Measurements from ENCODE around the gene FBXO34.
"Not testable (repeated sequence)": the region's sequence is repeated elsewhere in the genome, so short reads cannot be mapped to it uniquely, and the experiment has no call there.

FBXO34 gene

DNA sequence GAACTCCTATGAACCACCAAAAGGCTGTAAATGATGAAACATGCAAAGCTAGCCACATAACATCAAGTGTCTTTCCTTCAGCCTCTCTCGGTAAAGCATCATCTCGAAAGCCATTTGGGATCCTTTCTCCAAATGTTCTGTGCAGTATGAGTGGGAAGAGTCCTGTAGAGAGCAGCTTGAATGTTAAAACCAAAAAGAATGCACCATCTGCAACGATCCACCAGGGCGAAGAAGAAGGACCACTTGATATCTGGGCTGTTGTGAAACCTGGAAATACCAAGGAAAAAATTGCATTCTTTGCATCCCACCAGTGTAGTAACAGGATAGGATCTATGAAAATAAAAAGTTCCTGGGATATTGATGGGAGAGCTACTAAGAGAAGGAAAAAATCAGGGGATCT, 79.2 kb downstream of the FBXO34 start:
- no peak for DNase-seq

DNA sequence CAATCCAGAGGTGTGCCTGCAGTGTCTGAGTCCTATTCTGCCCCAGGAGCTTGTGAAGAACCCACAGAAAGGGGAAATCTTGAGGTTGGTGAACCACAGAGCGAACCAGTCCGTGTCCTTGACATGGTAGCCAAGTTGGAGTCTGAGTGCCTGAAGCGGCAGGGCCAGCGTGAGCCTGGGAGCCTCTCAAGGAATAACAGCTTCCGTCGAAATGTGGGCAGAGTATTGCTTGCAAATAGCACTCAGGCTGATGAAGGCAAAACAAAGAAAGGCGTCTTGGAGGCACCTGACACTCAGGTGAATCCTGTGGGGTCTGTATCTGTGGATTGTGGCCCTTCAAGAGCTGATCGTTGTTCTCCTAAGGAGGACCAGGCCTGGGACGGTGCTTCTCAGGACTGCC, 79.9 kb downstream of the FBXO34 start:
- no peak for DNase-seq

DNA sequence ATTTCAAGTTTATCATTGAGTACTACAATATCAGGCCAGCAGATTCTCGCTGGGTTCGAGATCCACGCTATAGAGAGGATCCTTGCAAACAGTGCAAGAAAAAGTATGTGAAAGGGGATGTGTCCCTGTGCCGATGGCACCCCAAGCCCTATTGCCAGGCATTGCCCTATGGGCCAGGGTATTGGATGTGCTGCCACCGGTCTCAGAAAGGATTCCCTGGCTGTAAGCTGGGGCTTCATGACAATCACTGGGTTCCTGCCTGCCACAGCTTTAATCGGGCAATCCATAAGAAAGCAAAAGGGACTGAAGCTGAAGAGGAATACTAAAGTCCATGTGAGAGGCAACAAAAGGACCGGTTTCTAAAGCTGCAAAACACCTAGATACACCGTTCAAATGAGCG, 81.0 kb downstream of the FBXO34 start:
- DNase-seq = no peak

DNA sequence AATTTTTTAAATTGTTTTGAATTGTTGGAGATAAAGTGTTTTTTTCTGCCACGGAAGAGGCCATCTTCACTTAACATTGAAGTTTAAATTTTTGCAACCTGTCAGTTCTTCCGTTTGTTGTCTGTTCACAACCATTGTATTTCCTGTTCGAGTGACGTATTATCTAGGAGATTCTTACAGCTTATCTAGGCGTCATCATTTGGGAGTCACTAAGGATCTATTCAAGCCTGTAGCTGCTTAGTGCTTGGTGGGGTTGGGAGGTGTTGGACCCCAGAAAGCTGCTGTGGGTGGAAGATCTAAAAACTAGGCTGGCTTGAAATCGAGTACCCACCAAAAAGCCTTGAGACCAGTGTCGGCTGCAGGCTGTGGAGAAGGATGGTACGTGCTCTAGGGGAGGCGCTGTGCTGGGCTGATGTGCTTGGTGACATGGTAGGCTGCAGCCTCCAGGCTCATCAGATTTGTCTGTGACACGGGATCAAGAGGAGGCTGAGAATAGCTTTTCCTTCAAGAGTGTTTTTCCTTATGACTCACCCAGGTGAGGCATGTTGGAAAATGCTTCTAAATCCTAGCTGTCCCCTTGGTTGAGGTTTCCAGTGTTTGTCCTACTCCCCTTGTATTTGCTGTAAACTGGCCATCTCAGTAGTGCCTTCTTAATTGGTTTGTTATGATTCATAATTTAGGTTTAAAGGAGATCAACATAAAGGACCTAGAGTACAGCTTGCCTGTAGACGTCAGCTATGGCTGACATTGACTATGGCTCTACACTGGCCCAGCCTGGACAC, 82.7 kb downstream of the FBXO34 start:
- DNase-seq = no peak

DNA sequence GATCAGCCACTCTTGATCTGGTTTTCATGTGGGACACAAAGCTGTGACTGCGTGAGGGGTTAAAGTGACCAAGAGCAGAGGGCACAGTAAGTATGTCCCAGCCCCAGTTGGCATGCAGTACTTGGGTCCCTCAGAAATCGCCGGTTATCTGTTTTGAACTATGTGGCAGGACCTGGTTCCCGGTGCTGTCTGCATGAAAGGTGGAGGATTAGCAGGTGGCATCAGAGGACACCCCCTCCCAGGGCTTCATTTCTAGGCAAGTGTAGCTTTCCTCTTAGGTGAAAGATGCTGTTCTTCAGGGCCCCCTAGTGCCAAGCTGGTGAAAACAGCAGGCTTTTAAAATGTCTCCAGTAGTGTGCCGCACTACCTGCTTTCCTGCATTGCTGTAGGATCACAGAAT, 83.3 kb downstream of the FBXO34 start:
- peak; percentile 57 for DNase-seq

DNA sequence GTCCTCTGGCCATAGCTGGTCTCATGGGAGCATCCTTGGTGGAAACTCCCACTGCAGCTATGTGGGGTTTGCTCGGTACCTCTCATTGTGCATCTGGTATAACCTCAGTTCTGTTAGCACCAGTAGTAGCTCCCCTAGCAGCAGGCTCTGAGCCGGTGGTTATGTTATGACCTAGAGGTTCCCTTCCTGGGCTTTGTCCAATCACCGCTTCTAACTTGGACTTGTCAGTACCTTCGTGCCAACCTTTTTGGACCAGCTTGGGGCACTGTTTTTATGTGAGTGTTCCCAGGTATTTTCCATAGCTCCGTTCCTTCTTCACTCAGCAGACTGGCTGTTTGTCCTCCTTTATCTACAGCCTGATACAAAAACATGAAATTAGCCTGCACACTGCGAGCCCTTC, 84.7 kb downstream of the FBXO34 start:
- DNase-seq = no peak

DNA sequence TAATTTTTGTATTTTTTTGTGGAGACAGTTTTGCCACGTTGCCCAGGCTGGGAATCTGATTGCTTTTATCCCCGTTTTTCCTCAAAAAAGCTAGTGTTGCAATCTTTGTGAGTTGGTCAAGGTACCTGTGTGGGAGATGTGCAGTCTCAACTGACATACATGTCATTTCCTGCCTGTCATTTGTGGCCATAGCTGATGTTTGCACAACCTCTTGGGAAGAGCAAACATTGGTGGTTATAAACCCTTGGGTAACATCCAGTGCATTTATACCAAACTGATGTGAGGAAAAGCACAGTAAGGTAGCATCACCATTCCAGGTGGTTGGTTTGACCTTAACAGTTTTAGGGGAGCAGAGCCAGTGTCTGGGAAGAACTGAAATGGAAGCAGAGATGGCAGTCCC, 85.7 kb downstream of the FBXO34 start:
- no peak for DNase-seq

DNA sequence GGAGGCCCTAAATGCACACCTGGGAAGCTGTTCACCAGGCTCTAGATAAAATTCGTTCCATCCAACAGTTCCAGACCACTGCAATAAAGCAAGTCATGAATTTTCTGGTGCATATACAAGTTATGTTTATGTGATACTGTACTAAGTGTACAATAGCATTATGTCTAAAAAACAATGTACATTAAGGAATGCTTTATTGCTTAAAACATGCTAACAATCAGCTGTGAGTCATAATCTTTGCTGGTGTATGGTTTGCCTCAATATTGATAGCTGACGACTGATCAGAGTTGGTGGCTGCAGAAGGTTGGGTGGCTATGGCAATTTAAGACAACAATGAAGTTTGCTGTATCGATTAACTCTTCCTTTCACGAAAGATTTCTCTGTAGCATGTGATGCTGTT, 88.1 kb downstream of the FBXO34 start:
- DNase-seq = no peak

DNA sequence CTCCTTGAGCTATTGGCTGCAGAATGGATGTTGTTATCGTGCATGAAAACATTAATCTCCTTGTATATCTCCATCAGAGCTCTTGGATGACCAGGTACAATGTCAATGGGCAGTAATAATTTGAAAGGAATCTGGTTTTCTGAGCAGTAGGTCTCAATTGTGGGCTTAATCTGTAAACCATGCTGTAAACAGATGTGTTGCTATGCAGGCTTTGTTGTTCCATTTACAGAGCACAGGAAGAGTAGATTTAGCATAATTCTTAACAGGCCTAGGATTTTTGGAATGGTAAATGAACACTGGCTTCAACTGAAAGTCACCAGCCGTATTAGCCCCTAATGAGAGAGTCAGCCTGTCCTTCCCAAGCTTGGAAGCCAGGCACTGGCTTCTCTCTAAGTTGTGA, 90.0 kb downstream of the FBXO34 start:
- no peak for DNase-seq

DNA sequence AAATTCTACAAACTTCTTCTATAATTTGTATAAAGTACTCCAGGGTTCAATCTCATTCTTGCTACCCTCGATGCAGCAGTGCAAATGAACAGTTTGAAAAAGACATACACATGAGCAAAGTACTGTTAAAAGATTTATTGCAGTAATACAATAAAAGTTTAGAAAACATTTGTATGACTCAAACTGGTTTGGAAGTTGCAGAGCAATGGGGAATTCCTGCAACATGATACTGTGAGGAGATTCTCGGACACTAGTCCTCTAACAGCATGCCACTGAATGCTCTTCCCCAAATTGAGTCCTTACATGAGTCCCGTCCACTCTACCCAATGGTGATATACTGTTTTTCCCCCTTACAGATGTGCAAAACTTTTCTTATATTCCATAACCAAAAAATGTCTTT, 95.0 kb downstream of the FBXO34 start:
- DNase-seq = peak; percentile 4

DNA sequence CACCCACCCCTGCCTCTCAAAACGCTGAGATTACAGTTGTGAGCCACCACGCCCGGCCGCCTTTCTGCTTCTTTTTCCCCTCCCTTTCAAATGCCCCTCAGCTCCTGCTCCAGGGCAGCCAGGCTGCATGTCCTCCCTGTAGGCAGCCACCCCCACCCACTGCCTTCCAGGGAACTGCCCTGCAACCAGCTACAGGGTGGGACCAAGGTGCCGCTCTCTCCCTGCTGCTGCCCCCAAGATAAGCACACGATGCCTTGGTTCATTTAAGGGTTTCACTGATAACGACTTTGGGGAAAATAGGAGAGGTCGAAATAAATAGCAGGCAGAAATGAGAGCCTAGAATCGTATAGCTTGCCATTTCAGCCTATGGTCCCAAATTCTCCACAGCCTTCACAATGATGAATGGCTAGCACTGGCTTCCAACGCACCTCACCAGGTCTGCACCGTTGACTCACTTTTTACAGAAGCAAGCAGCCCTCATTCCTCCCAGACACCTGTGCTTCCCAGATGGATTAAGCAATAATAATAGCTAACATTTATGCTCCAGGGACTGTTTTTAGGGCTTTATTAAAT, 99.7 kb downstream of the FBXO34 start:
- DNase-seq = no peak

DNA sequence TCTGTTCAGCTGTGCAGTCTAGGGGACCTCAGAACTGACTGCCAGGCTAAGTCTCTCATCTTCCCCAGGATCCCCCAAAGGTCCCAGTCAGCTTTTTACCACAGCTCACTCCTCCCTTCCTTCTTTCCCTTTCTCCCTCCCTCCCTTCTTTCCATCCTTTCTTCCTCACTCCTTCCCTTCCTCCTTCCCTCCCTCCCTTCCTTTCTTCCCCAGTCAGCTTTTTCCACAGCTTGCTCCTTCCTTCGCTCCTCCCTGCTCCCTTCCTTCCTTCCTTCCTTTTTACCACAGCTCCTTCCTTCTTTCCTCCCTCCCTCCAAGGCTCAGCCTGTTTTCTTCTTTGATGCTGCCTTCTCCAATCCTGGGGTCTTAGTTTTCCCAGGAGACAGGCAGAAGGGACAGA, 101.2 kb downstream of the FBXO34 start:
- DNase-seq = no peak

DNA sequence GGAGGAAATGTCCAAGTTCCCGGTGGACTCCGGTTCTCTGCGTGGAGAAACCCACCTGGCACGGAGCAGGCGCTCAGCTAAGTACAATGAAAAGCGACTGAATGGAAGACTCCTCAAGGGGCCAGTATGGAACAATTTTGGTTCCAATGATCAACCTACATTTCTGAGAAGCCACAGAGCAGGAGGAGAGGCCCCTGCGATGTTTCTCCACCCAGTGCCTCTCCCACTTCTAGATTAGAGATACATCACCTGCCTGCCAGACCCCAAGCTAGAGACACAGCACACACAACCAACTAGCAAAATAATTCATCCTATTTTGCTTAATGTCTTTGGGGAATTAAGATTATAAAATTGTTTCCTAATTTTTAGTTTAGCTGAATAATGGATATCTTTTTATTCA, 101.6 kb downstream of the FBXO34 start:
- DNase-seq = no peak

DNA sequence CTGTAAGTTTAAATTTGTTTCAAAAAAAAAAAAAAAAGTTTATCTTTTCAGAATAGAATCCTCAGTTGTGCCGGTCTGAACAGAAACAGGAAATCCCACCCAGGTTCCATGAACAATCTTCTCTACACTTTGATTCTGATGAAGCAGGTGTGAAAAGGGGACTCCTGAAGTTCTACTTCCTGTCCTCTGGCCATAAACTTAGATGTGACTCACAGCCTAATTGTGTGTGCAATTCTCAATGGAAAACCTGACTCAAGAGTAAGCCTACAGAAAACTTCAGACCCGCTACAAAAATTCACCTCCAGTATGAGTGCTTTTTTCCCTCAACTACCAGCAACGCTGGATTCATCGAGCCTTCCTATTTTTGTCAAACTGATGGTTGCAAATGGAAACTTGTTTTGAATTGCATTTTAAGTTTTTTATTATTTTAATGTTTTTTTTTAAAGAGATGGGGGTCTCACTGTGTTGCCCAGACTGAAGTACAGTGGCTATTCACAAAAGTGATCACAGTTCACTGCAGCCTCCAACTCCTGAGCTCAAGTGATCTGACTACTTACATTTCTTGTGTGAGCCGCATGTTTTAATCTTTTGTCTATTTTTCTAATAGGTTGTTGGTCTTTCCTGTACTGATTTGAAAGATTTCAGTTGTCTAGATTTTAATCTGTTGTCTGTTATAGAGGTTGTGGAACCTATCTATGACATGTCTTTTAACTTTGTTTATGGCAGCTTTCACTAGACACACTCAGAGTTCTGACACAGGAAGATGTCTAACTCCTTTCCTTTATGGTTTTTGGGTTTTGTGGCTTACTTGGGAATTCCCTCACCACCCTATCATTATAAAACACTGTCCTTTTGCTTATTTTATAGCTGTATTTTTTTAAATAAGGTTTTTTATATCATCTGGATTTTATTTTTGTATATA, 102.8 kb downstream of the FBXO34 start:
- DNase-seq = no peak

DNA sequence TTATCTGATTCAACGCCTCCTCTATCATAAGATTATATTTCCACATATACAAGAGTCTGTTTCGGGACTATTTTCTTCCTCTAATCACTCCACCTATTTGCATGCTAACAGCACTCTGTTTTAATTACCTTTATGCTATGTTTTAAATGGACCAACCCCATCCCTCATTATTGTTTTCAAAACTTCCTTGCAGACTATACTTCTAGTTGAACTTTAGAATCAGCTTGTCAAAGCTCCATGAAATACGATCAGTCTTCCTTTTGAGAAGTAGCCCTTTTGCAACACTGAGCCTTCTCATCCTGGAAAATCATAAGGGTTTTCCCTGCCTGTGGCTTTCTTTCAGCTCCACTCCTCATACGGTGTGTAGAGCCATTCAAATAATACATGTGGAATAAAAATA, 103.5 kb downstream of the FBXO34 start:
- DNase-seq = no peak

DNA sequence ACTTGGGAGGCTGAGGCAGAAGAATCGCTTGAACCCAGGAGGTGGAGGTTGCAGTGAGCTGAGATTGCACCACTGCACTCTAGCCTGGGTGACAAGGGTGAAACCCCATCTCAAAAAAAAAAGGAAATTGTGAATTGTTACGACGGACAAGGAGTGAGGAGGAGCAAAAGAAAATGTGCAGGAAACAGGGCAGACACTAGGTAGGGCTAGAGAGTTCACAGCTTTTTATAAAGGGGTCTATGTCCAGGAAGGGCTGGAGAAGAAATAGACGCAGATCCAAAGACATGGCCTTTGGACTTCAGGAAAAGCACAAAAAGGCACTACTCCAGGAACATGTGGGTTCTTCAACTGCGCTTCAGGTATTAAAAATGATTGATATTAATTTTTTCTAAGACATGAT, 106.0 kb downstream of the FBXO34 start:
- DNase-seq = no peak

DNA sequence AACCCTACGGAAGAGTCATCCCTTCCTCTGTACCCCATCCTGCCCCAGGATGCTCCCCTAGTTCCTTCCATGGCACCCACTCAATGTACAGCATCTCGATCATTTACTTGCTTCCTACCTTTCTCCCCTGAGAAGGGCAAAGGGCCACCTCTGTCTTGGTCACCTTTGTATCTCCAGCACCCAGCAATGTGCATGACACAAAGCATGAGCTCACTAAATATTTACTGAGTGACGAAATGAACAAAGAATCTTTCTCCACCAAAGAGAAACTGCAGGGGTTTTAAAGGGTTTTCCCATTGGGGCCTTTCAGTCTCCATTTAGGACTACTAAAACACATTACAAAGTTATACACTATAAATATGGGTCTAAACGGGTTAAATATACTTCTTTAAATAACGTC, 109.8 kb downstream of the FBXO34 start:
- no peak for DNase-seq

DNA sequence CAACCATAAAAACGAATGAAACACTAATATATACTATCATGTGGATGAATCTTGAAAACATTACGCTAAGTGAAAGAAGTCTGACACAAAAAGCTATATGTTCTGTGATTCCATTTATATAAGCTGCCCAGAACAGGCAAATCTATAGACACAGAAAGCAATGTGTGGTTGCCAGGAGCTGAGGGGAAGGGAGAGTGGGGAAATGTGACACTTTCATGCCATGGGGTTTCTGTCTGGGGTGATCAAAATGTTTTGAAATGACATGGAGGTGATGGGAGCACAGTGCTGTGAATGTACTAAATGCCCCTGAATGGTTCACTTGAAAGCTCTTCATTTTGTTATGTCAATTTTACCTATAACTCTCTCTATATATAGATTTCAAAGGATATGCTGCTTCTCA, 110.3 kb downstream of the FBXO34 start:
- DNase-seq = no peak

DNA sequence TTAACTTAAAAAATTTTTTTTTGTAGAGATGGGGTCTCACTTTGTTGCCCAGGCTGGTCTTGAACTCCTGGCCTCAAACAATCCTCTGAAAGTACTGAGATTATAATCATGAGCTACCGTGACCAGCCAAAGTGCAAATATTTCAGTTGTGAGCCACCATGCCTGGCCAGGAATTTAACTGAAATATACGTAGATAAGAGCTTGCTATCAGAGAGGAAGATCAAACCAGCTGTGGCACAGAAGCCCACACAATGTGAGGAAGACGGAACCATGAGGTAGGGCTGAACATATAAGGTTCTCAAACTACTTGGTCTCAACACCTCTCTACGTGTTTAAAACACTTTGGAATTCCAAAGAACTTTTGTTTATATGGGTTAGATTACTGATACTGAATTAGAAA, 111.3 kb downstream of the FBXO34 start:
- no peak for DNase-seq

DNA sequence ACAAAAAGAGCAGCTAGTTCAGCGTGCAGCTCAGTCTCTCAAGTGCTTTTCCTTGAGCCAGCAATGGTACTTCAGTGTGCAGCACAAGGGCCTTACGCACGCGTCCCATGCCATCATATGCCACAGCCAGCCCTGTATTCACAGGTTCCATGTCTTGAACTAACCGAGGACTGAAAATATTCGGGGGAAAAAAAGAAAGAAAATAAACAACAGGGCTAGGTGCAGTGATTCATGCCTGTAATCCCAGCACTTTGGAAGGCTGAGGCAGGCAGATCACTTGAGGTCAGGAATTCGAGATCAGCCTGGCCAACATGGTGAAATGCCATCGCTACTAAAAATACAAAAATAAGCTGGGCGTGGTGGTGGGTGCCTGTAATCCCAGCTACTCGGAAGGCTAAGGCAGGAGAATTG, 111.8 kb downstream of the FBXO34 start:
- not testable (repeated sequence) for DNase-seq

DNA sequence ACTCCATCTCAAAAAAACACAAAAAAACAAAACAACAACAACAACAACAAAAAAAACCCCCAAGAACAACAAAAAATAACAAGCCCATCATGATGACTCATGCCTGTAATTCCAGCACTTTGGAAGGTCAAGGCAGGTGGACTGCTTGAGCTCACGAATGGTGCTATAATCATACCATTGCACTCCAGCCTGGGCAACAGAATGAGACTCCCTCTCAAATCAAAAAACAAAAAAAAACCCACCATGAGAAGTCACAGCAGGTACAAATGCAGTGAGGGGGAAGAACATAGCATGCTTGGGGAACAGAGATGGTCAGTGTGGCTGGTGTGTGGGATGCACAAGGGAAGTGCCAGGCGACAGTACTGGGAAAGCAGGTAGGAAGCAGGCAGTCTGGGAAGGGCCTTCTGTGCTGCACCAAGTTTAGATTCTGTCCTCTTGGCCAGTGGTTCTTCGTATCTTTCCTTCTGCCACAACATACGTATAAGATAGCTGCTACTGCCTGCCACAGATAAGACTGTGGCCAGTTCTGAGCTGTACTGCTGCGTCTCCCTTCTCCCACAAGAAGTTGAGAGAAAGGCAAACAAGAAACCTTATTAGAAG, 112.4 kb downstream of the FBXO34 start:
- DNase-seq = no peak

DNA sequence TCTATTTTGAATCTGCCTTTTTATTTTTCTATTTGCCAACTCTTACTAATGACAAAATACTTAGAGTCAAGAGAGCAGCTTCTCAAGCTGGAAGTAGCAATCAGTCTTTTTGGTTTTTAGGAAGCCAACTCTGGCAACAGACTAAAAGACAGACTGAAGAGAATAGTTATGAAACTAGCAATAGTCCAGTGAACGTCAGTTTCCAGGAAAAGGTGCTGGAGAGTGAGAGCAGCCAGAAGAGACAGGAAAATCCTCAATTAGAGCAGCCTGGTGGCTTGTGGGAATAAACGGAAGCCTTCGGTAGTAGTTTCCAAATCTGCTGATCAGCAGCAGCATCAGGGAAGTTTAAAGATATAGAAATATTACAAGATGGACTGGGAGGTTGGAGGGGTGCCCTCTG, 113.3 kb downstream of the FBXO34 start:
- no peak for DNase-seq

DNA sequence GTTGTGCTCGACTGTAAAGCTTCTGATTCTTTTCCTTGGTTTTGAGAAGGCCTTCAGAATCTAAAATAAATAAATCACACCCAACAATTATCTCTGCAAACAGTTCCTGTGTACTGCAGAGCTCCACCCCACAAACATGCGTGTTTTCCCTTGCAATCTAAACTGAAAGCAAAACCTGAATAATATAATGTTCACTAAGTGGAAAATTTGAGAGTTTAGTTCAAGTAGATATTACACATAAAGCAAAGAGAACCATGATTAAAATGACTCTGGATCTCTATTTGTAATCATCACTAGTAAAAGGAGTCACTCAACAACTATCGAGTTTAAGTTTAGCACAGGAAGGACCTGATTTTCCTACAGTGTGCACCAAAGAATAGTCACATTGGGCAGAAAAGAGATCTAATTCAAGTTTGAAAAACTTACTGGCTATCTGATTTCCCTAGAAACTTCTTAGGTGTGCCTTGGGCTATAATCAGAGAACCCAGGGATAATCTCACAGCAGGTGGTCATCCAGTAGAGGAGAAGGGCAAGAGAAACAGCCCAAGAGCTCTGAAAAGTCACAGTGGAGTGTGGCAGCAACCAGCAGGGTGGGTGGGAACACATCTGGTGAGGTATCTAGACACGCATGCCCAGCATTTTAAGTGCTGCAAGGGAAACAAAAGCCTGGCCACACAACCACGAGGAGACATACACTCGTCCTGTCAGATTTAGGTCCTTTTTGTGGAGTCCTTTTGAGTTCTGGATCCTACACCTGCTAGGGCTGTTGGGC, 115.0 kb downstream of the FBXO34 start:
- no peak for DNase-seq
